SK-N-SH (cell line): ENCODE measurements around the gene PPP5C.

Source experiments
- MAX ChIP-seq: IDR thresholded peaks from 2 replicates; pipeline ENCODE4 v1.4.0; 2012; ENCODE audit warnings: low read depth
- TCF12 ChIP-seq: IDR thresholded peaks from 2 replicates; pipeline ENCODE4 v1.4.0; 2012
- TF ChIP-seq, protein P1 (sequence below): fragments of 200-600 bp; sonication (generic); IDR thresholded peaks from 2 replicates; pipeline ENCODE4 v1.6.1; 2017; ENCODE audit warnings: antibody characterized with exemption, mild to moderate bottlenecking, moderate library complexity

DNA sequence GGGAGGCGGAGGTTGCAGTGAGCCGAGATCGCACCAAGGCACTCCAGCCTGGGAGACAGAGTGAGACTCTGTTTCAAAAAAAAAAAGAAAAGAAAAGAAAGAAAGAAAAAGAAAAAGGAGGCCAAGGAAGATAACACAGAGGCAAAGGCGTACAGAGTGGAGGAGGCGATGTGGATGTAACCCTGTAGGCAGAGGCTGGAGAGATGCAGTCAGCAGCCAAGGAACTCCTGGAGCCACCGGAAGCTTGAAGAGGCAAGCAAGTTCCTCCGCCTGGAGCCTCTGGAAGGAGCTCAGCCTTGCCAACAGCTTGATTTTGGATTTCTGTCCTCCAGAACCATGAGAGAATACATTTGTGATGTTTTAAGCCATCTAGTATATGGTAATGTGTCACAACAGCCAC is 73.2 kb downstream of the PPP5C start:
- TF ChIP-seq, protein P1, sequence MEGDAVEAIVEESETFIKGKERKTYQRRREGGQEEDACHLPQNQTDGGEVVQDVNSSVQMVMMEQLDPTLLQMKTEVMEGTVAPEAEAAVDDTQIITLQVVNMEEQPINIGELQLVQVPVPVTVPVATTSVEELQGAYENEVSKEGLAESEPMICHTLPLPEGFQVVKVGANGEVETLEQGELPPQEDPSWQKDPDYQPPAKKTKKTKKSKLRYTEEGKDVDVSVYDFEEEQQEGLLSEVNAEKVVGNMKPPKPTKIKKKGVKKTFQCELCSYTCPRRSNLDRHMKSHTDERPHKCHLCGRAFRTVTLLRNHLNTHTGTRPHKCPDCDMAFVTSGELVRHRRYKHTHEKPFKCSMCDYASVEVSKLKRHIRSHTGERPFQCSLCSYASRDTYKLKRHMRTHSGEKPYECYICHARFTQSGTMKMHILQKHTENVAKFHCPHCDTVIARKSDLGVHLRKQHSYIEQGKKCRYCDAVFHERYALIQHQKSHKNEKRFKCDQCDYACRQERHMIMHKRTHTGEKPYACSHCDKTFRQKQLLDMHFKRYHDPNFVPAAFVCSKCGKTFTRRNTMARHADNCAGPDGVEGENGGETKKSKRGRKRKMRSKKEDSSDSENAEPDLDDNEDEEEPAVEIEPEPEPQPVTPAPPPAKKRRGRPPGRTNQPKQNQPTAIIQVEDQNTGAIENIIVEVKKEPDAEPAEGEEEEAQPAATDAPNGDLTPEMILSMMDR, result no peak
- TF ChIP-seq MAX, result no peak
- no peak for TF ChIP-seq TCF12
